HL-60 (cell line): ENCODE measurements around the gene CPT1A.

Experiments used
- DNase-seq, 2 experiments: peaks; one replicate each; pipeline ENCODE4 v3.0.0-alpha.2; 2010 to 2020; ENCODE audit warnings: low read depth in 1 of 2, low spot score in 1 of 2
- H3K27ac ChIP-seq: fragments of 250-450 bp; sonication (Bioruptor Pico); replicated peaks from 2 replicates; pipeline ENCODE4 v1.5.1; 2020; ENCODE audit warnings: mild to moderate bottlenecking, moderate library complexity
- H3K27me3 ChIP-seq: fragments of 250-450 bp; sonication (Bioruptor Pico); 2 replicates; pipeline ENCODE4 v1.5.1; 2021; ENCODE audit warnings: mild to moderate bottlenecking, moderate library complexity; ENCODE audit not compliant: insufficient read depth, poor library complexity, severe bottlenecking
- H3K4me3 ChIP-seq: replicated peaks from 2 replicates; pipeline ENCODE4 v1.5.1; 2011; ENCODE audit warnings: mild to moderate bottlenecking, control low read depth, low read length; ENCODE audit not compliant: insufficient read depth
- GABPA ChIP-seq: IDR thresholded peaks from 2 replicates; pipeline ENCODE4 v1.6.1; 2012; ENCODE audit warnings: low read depth
- POLR2AphosphoS5 ChIP-seq: IDR thresholded peaks from 2 replicates; pipeline ENCODE4 v1.6.1; 2012; ENCODE audit warnings: low read depth
- SPI1 ChIP-seq: IDR thresholded peaks from 2 replicates; pipeline ENCODE4 v1.6.1; 2012; ENCODE audit warnings: low read depth, mild to moderate bottlenecking, borderline replicate concordance
- TF ChIP-seq, protein P1 (sequence below): IDR thresholded peaks from 2 replicates; pipeline ENCODE4 v1.6.1; 2012; ENCODE audit warnings: low read depth; ENCODE audit not compliant: insufficient replicate concordance
- TF ChIP-seq, protein P2 (sequence below): IDR thresholded peaks from one replicate; pipeline ENCODE4 v1.5.1; 2011; ENCODE audit warnings: low read length, control low read depth, inconsistent platforms; ENCODE audit not compliant: insufficient read depth

The CPT1A gene

DNA sequence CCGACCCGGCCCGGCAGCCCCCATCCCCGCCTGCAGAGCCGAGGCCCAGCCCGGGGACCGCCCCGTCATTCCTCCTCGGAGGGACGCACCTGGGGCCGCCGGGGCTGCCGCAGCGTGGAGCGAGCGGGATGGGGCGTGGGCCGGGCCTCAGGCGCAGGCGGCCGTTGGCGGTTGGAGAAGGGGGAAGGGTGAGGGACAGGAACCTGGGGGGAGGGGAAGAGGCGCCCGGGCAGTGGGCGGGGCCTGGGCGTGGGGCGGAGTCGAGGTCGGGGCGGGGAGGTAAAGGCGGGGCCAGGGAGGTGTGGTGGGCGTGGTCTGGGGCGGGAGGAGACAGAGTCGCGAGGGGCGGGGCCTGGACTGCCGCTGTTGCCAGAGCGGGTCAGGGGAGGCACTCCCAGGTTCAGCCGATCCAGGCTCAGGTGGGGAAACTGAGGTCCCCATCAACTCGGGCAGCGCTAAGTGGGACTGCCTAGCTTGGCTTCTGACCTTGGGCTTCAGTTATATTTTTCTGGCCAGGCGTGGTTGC lies 90.3 kb downstream of the CPT1A start, which contains the start of gene TESMIN:
Gene TESMIN (minus strand): TSS at position 190 of the 526 bp plus-strand sequence. CDS start 860 bp downstream, outside the sequence.
- TF ChIP-seq, protein P1, sequence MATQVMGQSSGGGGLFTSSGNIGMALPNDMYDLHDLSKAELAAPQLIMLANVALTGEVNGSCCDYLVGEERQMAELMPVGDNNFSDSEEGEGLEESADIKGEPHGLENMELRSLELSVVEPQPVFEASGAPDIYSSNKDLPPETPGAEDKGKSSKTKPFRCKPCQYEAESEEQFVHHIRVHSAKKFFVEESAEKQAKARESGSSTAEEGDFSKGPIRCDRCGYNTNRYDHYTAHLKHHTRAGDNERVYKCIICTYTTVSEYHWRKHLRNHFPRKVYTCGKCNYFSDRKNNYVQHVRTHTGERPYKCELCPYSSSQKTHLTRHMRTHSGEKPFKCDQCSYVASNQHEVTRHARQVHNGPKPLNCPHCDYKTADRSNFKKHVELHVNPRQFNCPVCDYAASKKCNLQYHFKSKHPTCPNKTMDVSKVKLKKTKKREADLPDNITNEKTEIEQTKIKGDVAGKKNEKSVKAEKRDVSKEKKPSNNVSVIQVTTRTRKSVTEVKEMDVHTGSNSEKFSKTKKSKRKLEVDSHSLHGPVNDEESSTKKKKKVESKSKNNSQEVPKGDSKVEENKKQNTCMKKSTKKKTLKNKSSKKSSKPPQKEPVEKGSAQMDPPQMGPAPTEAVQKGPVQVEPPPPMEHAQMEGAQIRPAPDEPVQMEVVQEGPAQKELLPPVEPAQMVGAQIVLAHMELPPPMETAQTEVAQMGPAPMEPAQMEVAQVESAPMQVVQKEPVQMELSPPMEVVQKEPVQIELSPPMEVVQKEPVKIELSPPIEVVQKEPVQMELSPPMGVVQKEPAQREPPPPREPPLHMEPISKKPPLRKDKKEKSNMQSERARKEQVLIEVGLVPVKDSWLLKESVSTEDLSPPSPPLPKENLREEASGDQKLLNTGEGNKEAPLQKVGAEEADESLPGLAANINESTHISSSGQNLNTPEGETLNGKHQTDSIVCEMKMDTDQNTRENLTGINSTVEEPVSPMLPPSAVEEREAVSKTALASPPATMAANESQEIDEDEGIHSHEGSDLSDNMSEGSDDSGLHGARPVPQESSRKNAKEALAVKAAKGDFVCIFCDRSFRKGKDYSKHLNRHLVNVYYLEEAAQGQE: no peak
- peak; percentile 76 for TF ChIP-seq POLR2AphosphoS5
- peak; percentile 19; the same call in 1 of the 2 replicates for TF ChIP-seq SPI1
- H3K27me3 ChIP-seq: no peaks in the 10 kb centered on the region
- H3K27ac ChIP-seq: peak within 1 kb of the TSS; percentile 55
- H3K4me3 ChIP-seq: peak within 1 kb of the TSS; percentile 39
- DNase-seq: peak; percentile 84 to 94

DNA sequence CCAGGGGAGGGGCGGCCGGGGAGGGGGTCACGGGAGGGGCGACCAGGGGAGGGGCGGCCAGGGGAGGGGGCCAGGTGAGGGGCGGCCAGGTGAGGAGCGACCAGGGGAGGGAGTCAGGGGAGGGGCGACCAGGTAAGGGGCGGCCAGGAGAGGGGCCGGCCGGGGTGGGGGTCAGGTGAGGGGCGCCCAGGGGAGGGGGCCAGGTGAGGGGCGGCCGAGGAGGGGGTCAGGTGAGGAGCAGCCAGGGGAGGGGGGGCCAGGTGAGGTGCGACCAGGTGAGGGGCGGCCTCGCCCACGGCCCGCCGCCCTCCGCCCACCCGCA lies 90.8 kb downstream of the CPT1A start:
- DNase-seq: no peak
- TF ChIP-seq, protein P2, sequence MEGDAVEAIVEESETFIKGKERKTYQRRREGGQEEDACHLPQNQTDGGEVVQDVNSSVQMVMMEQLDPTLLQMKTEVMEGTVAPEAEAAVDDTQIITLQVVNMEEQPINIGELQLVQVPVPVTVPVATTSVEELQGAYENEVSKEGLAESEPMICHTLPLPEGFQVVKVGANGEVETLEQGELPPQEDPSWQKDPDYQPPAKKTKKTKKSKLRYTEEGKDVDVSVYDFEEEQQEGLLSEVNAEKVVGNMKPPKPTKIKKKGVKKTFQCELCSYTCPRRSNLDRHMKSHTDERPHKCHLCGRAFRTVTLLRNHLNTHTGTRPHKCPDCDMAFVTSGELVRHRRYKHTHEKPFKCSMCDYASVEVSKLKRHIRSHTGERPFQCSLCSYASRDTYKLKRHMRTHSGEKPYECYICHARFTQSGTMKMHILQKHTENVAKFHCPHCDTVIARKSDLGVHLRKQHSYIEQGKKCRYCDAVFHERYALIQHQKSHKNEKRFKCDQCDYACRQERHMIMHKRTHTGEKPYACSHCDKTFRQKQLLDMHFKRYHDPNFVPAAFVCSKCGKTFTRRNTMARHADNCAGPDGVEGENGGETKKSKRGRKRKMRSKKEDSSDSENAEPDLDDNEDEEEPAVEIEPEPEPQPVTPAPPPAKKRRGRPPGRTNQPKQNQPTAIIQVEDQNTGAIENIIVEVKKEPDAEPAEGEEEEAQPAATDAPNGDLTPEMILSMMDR: no peak
- TF ChIP-seq, protein P1: no peak
- TF ChIP-seq POLR2AphosphoS5: no peak
- TF ChIP-seq SPI1: no peak
- no peak for TF ChIP-seq GABPA
- Histone ChIP-seq H3K27ac (no peak overlapping the region), H3K27me3 (no peaks in the 10 kb centered on the region), H3K4me3 (peak overlapping the region; percentile 39)

DNA sequence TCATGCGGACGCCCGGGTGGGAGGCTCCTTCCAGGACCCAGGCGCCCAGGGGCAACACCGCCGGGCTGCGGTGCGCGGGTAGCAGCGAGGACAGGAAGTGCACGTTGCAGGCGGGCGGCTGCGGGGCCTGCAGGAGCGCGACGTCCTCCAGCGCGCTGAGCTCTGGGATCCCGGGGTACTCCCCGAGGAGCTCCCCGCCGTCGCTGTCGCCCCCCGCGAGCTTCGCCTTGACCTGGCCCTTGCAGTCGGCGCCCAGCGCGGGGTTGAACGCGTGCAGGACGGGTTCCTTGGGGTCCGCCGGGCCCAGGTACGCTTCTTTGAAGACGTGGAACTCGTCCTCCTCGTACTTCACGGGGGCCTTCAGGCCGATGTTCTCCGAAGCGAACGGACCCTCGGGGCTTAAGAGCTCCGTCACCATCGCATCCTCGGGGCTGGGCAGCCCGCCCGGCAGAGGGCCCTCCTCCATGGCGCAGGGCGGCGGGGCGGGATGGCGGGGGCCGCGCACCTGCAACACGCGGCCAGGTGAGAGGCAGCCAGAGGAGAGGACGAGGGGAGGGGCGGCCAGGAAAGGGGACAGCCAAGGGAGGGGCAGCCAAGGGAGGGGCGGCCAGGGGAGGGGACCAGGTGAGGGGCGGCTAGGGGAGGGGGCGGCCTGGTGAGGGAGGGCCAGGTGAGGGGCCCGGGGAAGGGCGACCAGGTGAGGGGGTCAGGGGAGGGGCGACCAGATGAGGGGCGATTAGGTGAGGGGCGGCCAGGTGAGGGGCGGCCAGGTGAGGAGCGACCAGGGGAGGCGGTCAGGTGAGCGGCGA lies 91.3 kb downstream of the CPT1A start:
- peak overlapping the region; percentile 55 for H3K27ac ChIP-seq
- no peak for DNase-seq
- H3K4me3 ChIP-seq: peak overlapping the region; percentile 39
- TF ChIP-seq SPI1 (no peak), GABPA (no peak), POLR2AphosphoS5 (no peak)
- TF ChIP-seq, protein P2: no peak
- TF ChIP-seq, protein P1: no peak
- no peaks in the 10 kb centered on the region for H3K27me3 ChIP-seq
